ENCODE results near the gene MAN2B2.
A peak's percentile ranks its signal among the peaks of the same experiment; 100 is the strongest.

Gene MAN2B2

DNA sequence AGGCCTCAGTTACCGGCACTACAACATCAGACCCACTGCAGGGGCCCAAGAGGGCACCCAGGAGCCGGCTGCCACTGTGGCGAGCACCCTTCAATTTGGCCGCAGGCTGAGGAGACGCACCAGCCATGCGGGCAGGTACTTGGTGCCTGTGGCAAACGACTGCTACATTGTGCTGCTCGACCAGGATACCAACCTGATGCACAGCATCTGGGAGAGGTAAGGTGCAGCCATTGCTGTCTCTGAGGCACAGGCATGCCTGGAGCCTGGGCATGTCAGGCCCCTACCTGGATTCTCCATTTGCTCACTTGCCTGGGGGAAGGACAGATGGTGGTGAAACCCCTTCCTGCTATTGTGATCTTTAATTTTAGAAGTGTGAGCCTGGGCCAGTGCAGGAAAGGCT is 30.1 kb downstream of the MAN2B2 start:
- H3K27ac Mint-ChIP-seq: no peak overlapping the region
- ATAC-seq (ENCODE audit: low read depth) (no peak), DNase-seq (ENCODE audit: low spot score in 2 of 2) (no peak)
- no peak overlapping the region for H3K4me3 Mint-ChIP-seq
- no peaks in the 10 kb centered on the region for H3K27me3 Mint-ChIP-seq
- H3K9me3 Mint-ChIP-seq: peaks cover 12% of the 10 kb centered on the region
- no peaks in the 10 kb centered on the region for H3K4me1 Mint-ChIP-seq
- peaks cover 69% of the 10 kb centered on the region for H3K36me3 Mint-ChIP-seq

DNA sequence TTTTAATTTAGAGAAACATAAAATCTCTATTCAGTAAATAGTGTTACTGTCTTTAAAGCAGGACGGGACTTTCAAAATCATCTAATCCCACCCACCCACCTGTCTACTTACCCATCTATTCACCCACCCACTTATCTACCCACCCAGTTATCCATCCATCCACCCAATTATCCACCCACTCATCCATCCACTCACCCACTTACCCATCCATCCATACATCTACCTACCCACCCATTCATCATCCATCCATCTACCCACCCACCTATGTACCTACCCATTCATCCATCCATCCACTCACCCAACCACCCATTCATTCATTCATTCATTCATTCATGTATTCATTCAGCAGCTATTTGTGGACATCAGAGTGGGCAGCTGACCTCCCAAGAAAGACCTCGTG is 30.6 kb downstream of the MAN2B2 start:
- DNase-seq (ENCODE audit: low spot score in 2 of 2): no peak
- Mint-ChIP-seq H3K4me3 (no peak overlapping the region), H3K36me3 (peaks cover 69% of the 10 kb centered on the region), H3K9me3 (peaks cover 12% of the 10 kb centered on the region), H3K27ac (no peak overlapping the region), H3K4me1 (no peaks in the 10 kb centered on the region), H3K27me3 (no peaks in the 10 kb centered on the region)
- no peak for ATAC-seq (ENCODE audit: low read depth)

DNA sequence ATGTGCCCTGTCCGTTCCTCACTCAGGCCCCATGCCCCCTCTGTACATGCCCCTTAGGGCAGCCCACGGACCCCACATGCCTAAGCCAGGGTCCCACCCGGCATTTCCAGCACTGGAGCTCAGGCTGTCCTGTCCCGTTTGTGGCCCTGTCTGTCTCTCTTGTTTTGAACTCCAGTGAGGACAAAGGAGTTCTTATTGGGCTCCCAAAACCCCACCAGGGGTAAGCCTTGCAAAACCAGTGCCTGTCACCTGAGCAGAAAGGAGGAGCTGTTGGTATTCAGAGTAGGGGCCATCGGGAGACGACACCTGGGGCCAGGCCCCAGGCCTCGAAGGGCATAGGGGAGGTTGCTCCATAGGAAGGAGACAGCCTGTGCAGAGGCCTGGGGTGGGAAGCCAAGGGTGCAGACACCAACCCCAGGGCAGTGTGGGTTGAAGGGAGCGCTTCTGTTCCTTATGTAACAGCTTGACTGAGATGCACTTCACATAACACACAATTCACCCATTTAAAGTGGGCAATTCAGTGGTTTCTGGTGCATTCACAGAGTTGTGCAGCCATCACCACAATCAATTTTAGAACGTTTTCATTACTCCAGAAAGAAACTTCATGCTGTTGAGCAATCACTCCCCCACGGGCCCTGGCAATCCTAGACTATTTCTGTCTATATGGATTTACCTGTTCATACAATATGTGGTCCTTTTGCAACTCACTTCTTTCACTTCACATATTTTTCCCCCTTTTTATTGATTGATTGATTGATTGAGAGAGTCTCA is 31.7 kb downstream of the MAN2B2 start:
- no peak overlapping the region for H3K4me3 Mint-ChIP-seq
- H3K27ac Mint-ChIP-seq: no peak overlapping the region
- no peaks in the 10 kb centered on the region for H3K27me3 Mint-ChIP-seq
- ATAC-seq (ENCODE audit: low read depth): no peak
- H3K9me3 Mint-ChIP-seq: peaks cover 12% of the 10 kb centered on the region
- DNase-seq (ENCODE audit: low spot score in 2 of 2): no peak
- H3K36me3 Mint-ChIP-seq: peaks cover 67% of the 10 kb centered on the region
- H3K4me1 Mint-ChIP-seq: no peaks in the 10 kb centered on the region

DNA sequence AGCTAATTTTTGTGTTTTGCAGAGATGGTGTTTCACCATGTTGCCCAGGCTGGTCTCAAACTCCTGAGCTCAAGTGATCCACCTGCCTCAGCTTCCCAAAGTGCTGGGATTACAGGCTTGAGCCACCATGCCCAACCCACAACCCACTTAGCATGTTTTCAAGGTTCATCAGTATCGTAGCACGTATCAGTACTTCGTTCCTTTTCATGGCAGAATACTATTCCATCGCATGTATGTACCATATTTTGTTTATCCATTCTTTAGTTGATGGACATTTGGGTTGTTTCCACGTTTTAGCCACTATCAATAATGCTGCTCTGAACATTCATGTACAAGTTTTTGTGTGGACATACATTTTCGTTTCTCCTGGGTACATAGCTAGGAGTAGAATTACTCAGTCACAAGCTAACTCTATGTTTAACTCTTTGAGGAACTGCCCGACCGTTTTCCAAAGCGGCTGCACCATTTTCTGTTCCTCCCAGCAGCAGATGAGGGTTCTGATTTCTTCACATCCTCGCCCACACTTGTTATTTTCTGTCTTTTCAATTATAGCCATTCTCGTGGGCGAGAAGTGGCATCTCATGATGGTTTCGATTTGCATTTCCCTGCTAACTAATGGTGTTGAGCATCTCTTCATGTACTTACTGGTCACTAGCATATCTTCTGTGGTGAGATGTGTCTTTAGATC is 32.5 kb downstream of the MAN2B2 start:
- no peak for ATAC-seq (ENCODE audit: low read depth)
- H3K27me3 Mint-ChIP-seq: no peaks in the 10 kb centered on the region

DNA sequence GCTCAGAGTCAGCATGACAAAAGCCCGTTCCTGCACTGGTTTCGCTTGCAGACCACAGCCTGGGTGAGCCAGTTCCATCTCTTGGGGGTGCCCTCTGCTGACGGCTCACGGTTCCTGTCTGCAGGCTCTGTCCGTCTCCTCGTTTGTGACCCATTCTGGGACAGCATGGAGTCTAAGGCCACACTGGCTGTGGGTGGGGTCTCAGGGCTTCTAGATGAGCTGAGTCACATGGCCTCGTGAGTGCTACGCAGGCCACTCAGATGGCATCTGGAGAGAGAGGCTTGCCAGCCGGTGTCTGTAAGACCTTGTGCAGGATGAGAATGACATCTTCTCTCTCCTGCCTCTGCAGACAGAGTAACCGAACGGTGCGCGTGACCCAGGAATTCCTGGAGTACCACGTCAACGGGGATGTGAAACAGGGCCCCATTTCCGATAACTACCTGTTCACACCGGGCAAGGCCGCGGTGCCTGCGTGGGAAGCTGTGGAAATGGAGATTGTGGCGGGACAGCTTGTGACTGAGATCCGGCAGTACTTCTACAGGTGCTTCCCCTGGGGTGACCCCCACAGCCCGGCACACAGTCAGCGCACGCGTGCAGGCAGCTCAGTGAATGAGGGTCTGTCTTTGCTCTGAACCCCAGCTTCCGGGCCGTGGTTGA is 33.9 kb downstream of the MAN2B2 start:
- Mint-ChIP-seq H3K9me3 (peaks cover 7% of the 10 kb centered on the region), H3K4me1 (no peaks in the 10 kb centered on the region), H3K36me3 (peaks cover 60% of the 10 kb centered on the region), H3K27me3 (no peaks in the 10 kb centered on the region), H3K4me3 (no peak overlapping the region), H3K27ac (no peak overlapping the region)
- ATAC-seq (ENCODE audit: low read depth) (no peak), DNase-seq (ENCODE audit: low spot score in 2 of 2) (no peak)

More for the DNA sequence above, 32.5 kb downstream of the MAN2B2 start:
- Mint-ChIP-seq H3K27ac (no peak overlapping the region), H3K36me3 (peaks cover 64% of the 10 kb centered on the region), H3K4me1 (no peaks in the 10 kb centered on the region), H3K4me3 (no peak overlapping the region), H3K9me3 (peaks cover 12% of the 10 kb centered on the region)
- DNase-seq (ENCODE audit: low spot score in 2 of 2): no peak

DNA sequence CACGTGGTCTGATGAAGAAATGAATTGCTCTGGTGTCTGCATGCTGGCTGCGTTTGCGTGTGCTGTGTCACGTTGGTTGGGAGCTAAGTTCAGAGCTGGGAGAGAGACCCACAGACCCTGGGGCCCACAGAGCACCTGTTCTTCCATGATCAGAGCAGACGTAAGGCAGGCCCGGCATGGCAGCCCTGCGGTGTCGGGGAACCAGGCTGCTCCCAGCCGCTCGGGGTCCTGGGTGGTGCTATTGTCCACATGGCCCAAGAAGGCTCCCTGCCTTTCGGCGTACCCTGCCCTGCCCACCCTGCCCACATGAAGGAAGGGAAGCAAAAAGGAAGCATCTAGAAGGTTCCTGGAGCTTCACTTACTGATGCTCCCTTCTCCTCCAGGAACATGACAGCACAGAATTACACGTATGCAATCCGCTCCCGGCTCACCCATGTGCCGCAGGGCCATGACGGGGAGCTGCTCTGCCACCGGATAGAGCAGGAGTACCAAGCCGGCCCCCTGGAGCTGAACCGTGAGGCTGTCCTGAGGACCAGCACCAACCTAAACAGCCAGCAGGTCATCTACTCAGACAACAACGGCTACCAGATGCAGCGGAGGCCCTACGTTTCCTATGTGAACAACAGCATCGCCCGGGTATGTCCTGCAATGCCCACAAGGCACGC is 34.6 kb downstream of the MAN2B2 start:
- Mint-ChIP-seq H3K36me3 (peaks cover 58% of the 10 kb centered on the region), H3K27ac (no peak overlapping the region), H3K27me3 (no peaks in the 10 kb centered on the region), H3K4me3 (no peak overlapping the region), H3K4me1 (no peaks in the 10 kb centered on the region), H3K9me3 (peaks cover 4% of the 10 kb centered on the region)
- DNase-seq (ENCODE audit: low spot score in 2 of 2) (no peak), ATAC-seq (ENCODE audit: low read depth) (no peak)

DNA sequence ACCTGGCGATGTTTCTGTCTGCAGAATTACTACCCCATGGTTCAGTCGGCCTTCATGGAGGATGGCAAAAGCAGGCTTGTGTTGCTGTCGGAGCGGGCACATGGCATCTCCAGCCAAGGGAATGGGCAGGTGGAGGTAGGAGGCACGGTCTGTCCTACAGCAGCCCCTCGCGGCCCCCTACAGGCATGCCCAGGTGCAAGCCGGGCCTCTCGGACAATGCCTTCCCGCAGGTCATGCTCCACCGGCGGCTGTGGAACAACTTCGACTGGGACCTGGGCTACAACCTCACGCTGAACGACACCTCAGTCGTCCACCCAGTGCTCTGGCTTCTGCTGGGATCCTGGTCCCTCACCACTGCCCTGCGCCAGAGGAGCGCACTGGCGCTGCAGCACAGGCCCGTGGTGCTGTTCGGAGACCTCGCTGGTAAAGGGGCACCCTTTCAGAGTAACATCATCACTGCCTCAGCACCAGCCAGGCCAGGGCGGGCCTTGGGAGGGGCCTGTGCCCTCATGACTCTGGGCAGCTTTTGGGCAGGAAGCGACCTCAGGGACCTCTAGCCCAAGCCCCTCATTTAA is 36.0 kb downstream of the MAN2B2 start:
- Mint-ChIP-seq H3K27me3 (no peaks in the 10 kb centered on the region), H3K36me3 (peaks cover 47% of the 10 kb centered on the region), H3K27ac (no peak overlapping the region), H3K4me1 (no peaks in the 10 kb centered on the region), H3K4me3 (no peak overlapping the region), H3K9me3 (no peaks in the 10 kb centered on the region)
- ATAC-seq (ENCODE audit: low read depth) (no peak), DNase-seq (ENCODE audit: low spot score in 2 of 2) (no peak)

DNA sequence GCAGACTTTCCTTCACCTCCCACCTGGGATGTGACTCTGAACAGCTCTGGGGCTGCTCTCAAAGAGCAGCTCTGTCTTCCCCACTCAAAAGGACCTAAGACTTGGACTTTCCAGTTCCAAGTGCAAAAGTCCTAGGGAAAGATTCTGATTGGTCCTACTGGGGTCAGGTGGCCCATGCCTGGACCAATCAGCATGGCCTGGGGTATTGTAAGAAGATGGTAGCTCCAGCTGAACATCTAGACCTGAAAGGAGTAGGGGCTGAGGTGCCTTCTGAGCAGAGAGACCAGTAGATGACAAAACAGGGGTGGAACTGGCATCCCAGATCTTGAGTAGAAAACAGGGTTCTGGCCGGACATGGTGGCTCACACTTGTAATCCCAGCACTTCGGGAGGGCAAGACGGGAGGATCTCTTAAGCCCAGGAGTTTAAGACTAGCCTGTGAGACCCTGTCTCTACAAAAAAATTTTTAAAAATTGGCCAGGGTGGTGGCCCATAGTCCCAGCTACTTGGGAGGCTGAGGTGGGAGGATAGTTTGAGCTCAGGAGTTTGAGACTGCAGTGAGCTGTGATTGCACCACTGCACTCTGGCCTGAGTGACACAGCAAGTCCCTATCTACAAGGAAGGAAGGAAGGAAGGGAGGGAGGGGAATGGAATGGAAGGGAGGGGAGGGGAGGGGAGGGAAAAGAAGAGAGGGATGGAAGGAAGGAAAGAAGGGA is 38.1 kb downstream of the MAN2B2 start:
- H3K4me1 Mint-ChIP-seq: no peaks in the 10 kb centered on the region
- peaks cover 44% of the 10 kb centered on the region for H3K36me3 Mint-ChIP-seq
- no peak for DNase-seq (ENCODE audit: low spot score in 2 of 2)
- ATAC-seq (ENCODE audit: low read depth): no peak
- peaks cover 1% of the 10 kb centered on the region for H3K9me3 Mint-ChIP-seq
- no peaks in the 10 kb centered on the region for H3K27me3 Mint-ChIP-seq
- H3K4me3 Mint-ChIP-seq: no peak overlapping the region
- H3K27ac Mint-ChIP-seq: peak overlapping the region; percentile 48

DNA sequence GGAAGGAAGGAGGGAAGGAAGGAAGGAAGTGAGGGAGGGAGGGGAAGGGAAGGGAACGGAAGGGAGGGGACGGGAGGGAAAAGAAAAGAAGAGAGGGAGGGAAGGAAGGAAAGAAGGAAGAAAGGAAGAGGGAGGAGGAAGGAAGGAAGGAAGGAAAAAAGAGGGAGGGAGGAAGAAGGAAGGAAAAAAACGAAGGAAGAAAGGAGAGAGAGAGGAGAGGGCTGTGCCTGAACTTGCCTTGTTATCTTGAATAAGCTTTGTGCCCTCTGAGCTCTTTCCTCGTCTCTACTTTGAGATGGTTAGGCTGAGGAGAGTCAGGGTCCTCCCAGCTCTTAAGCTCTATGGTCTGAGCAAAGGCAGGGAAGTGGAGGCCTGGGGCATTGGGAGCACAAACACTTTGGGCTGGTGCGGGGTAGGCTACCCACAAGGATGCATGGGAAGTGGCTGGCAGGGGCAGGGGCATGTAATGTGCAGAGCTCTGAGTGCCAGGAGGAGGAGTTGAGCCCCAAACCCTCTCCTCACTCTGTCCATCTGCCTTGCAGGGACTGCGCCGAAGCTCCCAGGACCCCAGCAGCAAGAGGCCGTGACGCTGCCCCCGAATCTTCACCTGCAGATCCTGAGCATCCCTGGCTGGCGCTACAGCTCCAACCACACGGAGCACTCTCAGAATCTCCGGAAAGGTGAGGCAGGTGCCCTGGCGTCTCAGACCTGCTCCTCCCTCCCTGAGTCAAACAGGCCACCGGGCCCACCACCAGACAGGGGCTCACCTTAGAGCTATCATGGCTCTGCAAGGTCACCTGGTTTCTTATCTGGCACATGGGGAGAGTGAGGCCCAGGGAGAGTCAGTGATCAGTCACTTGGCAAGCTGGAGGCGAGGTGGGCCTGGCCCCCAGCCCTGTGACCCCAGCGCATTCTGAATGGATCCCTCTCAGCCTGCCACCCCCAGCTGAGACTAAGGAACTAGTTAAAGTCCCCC is 39.0 kb downstream of the MAN2B2 start:
- H3K36me3 Mint-ChIP-seq: peaks cover 44% of the 10 kb centered on the region
- H3K27ac Mint-ChIP-seq: peak overlapping the region; percentile 48
- H3K4me1 Mint-ChIP-seq: no peaks in the 10 kb centered on the region
- no peaks in the 10 kb centered on the region for H3K27me3 Mint-ChIP-seq
- no peak for DNase-seq (ENCODE audit: low spot score in 2 of 2)
- H3K4me3 Mint-ChIP-seq: no peak overlapping the region
- ATAC-seq (ENCODE audit: low read depth): no peak
- H3K9me3 Mint-ChIP-seq: peaks cover 1% of the 10 kb centered on the region

DNA sequence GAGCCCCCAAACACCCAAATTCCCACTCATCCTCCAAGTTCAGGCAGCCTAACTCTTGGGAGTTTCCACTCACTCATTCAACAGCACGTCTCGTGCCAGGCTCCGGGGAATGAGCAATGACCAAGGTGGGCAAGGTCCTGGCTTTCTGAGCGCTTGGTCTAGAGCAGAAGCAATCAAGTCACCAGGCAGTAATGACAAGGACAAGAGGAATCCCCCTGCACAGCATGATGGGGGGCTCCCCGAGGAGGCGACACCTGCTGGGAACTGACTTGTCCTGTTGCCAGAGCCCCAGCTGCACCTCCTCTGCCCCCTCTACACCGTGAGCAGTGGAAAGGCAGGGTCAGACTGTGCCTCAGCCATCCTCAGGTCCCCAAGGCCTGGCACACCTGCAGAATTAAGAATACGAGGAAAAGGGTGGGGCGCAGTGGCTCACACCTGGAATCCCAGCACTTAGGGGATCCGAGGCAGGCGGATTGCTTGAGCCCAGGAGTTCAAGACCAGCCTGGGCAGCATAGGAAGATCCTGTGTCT is 39.8 kb downstream of the MAN2B2 start:
- H3K27me3 Mint-ChIP-seq: no peaks in the 10 kb centered on the region
- H3K4me3 Mint-ChIP-seq: no peak overlapping the region
- H3K36me3 Mint-ChIP-seq: peaks cover 44% of the 10 kb centered on the region
- H3K27ac Mint-ChIP-seq: no peak overlapping the region
- DNase-seq (ENCODE audit: low spot score in 2 of 2) (no peak), ATAC-seq (ENCODE audit: low read depth) (no peak)
- H3K4me1 Mint-ChIP-seq: no peaks in the 10 kb centered on the region
- peaks cover 1% of the 10 kb centered on the region for H3K9me3 Mint-ChIP-seq

DNA sequence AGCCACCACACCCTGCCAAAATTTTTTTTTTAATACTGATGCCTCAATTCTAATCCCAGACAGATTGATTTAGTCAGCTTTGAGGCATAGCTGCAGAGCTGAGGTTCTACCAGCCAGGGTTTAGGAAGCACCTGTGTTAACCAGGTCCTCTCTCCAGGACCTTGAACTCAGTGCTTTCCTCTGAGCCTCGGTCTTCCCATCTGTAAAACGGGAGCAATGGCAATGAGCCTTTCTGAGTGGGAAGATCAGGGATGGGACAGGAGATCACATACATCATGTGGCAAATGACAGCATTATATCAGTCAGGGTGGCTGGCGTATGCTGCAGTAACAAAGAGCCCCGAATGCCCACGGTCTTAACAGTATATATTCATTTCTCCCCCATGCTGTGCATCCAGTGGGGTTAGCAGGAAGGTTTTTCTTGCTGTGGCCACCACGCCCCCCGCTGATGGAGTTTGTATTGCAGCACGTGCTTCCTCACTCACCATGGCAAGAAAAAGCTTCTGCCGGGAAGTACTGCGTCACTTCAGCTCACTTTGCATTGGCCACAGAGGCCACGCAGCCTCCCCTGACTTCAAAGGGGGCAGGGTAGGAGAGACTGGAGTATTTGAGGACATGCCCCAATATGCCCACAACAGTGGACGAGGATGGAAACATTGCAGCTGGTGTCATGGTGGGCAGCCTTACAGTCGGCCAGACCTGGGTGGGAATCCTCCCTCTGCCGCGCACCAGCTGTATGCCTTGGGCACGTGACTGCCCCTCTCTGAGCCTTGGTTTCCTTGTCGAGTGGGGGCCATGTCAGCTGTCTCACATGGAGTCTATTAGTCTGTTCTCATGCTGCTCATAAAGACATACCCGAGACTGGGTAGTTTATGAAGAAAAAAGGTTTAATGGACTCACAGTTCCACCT is 41.4 kb downstream of the MAN2B2 start:
- Mint-ChIP-seq H3K36me3 (peaks cover 51% of the 10 kb centered on the region), H3K9me3 (peaks cover 1% of the 10 kb centered on the region), H3K27me3 (no peaks in the 10 kb centered on the region), H3K4me1 (no peaks in the 10 kb centered on the region), H3K4me3 (no peak overlapping the region), H3K27ac (no peak overlapping the region)
- ATAC-seq (ENCODE audit: low read depth): no peak
- no peak for DNase-seq (ENCODE audit: low spot score in 2 of 2)

DNA sequence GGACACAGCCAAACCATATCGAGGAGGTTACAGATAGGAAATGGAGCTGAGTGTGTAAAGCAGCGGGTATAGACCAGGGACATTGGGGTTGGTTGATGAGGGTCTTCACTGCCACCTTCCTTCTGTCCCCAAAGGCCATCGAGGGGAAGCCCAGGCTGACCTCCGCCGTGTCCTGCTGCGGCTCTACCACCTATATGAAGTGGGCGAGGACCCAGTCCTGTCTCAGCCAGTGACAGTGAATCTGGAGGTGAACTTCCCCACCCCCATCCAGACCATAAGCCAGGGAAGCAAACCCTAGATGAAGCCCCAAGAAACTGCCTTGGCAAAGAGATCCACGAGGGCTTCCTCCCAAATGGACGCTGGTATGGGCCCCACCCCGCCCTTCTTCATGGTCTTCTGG is 42.3 kb downstream of the MAN2B2 start:
- no peaks in the 10 kb centered on the region for H3K4me1 Mint-ChIP-seq
- H3K27me3 Mint-ChIP-seq: no peaks in the 10 kb centered on the region
- DNase-seq (ENCODE audit: low spot score in 2 of 2): no peak
- H3K27ac Mint-ChIP-seq: no peak overlapping the region
- H3K9me3 Mint-ChIP-seq: peaks cover 5% of the 10 kb centered on the region
- ATAC-seq (ENCODE audit: low read depth): no peak
- no peak overlapping the region for H3K4me3 Mint-ChIP-seq
- peaks cover 53% of the 10 kb centered on the region for H3K36me3 Mint-ChIP-seq
